C4-2B (cell line): ENCODE results near the gene NCEH1.

Source experiments
- H3K27ac ChIP-seq: fragments of 450-650 bp; 2 replicates; pipeline ENCODE4 v1.5.1; 2017
- ZFX ChIP-seq: fragments of 450-650 bp; IDR thresholded peaks from 2 replicates; pipeline ENCODE4 v1.6.1; 2017
- TF ChIP-seq, protein P1 (sequence below): fragments of 450-650 bp; conservative IDR thresholded peaks from 2 replicates; pipeline ENCODE4 v1.5.1; 2017; ENCODE audit warnings: mild to moderate bottlenecking

Gene NCEH1

DNA sequence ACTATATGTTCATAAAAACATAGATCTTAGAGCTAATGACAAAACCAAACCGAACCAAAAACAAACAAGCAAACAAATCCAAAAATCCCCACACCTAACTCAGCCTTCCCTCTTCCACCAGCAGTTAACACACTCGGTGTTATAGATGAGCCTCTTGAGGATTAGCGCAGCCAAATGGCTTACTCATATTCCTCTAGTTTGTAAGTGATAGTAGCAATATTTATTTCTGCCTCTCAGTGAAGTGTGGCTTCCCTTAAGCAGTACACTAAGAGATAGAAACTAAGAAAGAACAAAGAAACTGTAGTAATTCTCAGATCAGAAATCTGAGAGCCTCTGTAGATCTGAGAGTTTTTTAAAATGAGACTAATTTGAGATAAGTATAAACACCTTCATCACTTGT, 2.4 kb upstream of the NCEH1 start:
- no peak for TF ChIP-seq ZFX
- TF ChIP-seq, protein P1, sequence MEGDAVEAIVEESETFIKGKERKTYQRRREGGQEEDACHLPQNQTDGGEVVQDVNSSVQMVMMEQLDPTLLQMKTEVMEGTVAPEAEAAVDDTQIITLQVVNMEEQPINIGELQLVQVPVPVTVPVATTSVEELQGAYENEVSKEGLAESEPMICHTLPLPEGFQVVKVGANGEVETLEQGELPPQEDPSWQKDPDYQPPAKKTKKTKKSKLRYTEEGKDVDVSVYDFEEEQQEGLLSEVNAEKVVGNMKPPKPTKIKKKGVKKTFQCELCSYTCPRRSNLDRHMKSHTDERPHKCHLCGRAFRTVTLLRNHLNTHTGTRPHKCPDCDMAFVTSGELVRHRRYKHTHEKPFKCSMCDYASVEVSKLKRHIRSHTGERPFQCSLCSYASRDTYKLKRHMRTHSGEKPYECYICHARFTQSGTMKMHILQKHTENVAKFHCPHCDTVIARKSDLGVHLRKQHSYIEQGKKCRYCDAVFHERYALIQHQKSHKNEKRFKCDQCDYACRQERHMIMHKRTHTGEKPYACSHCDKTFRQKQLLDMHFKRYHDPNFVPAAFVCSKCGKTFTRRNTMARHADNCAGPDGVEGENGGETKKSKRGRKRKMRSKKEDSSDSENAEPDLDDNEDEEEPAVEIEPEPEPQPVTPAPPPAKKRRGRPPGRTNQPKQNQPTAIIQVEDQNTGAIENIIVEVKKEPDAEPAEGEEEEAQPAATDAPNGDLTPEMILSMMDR, result no peak
- no peak overlapping the region for H3K27ac ChIP-seq

DNA sequence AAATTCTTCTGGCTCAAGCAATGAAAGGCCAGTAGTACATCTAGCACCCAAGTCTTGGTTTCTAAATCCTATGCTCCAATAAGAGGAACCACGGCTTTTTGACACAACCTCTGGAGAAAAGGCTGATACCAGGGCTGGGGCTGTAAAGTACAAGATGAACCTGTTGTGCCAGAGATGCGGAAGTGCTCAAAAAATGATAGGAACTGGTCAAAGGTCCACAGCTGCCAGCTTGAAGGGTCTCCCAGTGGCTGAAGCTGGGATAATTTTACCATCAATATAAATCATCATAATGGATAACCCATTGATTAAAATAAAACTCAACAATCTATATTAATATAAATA, 558 bp upstream of the NCEH1 start:
- peak overlapping the region; percentile 67; the same call in 1 of the 2 replicates for H3K27ac ChIP-seq
- TF ChIP-seq, protein P1, result 0 out of 2 replicates have a peak, but pooled peaks have one; percentile 81
- no peak for TF ChIP-seq ZFX

DNA sequence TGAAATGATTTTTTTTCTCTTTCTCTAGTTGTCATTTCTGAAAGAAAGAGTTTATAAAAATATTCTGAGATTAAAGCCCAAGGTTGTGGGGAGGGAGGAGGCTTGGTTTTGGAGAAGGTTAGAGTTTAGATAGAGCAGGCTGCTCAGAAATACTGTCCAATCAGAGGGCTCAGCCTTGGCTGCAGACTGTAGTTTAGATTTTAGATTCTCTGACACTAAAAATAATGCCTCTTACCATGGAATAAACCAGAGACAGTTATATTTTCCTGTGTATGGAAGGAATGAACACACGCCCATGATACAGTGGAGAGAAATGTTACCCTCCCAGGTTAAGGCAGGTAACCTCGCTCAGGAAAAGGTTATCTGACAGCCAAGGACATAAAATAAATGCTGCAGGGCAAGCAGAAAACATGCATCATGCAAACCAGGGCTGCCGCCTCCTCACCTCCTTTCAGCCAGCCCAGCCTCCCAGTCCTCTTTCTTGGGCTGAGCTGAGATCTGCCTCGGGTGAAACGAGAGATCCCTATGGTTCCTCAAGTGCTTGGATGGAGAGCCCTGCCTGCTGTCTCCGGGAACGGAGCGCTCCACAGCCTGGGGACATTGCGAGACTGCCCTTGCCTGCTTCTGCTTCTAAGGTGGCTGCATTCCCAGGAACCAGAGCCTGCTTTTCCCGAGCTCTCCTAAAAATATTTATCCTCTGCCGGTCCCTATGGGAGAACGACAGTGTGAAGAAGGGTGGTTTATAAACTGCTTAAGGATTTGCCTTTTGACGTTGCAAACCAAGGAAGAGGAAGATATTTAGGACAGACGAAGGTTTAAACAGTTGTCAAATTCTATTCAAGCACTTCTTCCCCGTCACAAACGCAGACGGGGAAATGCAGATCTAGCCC, 848 bp downstream of the NCEH1 start:
- TF ChIP-seq ZFX, result no peak
- TF ChIP-seq, protein P1, result no peak
- H3K27ac ChIP-seq, result peak overlapping the region; percentile 67

DNA sequence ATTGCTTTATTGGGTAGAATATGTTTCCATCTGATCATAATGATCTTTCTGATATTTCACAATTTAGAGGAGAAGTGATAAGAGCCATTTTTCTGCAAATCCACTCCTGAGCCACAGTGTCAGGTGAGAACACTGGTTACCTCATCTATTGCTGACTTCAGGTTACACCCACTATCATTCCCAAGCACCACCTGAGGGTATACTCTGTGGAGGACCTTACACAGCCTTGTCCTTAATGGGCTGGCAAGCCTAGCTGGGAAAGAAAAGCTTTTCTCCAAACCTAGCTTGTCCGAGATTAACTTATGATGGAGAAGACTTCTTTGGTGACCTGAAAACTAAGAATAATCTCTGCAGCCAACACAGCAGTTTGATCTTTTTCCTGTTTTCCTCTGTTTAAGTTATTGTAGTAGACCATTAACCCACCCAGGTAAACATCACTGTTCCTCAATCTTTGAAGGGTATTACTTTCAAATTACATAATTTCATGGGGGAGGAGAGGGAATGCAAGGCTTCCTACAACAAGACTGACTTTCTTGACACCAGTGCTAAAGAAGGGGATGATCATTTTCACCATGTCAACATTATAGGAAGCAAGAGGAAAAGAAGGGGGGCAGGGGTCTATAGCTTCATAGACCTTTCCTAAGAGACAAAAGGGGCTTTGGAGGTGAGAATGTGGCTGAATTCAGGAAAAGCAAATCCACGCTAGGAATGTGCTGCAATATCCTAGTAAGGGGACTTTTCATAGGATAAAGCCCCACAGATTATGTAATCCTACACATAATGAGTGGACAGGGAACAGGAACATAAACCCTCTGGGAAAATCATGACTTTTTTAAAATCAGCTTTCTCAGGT, 1.7 kb downstream of the NCEH1 start:
- TF ChIP-seq ZFX, result no peak
- TF ChIP-seq, protein P1, result no peak
- H3K27ac ChIP-seq, result no peak overlapping the region

DNA sequence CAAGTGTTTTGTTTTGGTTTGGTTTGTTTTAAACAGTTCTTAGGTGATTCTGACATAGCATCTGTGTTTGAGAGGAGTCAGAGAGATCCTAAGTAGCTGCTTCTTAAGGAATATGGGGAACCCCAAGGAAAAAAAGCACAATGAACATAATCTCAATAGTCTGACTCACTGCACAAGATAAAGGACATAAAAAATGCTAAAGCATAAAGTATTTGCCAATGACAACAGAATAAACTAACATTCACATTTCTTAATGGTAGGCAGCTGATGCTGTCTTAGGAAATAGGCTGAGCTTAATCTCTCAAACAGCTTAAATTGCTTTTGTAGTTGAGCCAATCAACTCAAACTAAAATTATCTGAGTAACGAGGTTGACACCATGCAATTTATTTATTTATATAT, 2.9 kb downstream of the NCEH1 start:
- no peak for TF ChIP-seq ZFX
- TF ChIP-seq, protein P1, result no peak

DNA sequence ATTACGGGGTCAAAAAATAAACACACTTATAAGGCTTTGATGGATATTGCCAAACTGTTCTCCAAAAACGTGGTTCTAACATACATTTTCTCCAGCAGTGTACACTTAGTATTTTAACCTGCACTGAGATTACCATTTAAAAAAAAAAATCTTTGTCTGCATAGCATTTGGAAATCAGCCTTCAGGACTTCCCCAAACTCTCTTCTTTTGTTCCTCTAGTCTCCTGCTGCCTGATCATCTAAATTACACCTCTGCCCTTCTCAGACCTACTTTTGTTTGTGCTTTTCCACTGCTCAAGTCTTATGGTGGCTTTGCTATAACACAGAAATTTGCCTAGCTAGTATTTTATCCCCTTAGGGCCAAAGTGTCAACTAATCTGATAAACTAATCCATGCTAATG, 3.8 kb downstream of the NCEH1 start:
- no peak overlapping the region for H3K27ac ChIP-seq
- TF ChIP-seq ZFX, result no peak
- TF ChIP-seq, protein P1, result no peak

More for the DNA sequence above, 2.9 kb downstream of the NCEH1 start:
- no peak overlapping the region for H3K27ac ChIP-seq

DNA sequence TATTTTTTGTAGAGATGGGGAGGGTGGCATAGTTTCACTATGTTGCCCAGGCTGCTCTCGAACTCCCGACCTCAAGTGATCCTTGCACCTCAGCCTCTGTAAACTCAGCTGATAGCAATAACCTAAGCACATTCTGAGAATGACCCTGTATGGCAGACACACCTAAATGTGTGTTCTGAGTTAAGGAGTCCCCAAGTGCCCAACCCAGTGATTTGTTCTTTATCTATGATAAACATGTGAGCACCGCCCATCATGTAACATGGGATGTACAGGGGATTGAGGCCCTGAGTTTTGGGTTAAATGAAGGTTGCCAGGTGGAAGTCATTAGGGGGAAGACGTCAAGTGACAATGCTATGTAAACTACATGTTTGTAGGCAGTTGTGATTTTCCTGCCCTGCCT, 5.7 kb downstream of the NCEH1 start:
- H3K27ac ChIP-seq, result no peak overlapping the region
- TF ChIP-seq ZFX, result no peak
- TF ChIP-seq, protein P1, result no peak
